Measurements from ENCODE around the gene SEMA6A.

GRCh38 chr5:116577064-116577788 lies 2.6 kb upstream of the SEMA6A start:
- TF ChIP-seq ZC3H11A (IDR thresholded peaks at IDR 0.05) (no peak), EP300 (IDR thresholded peaks at IDR 0.05) (no peak)

Measured in A549 (cell line).